ENCODE measurements around the gene ZNF845.

- TF ChIP-seq, protein P1, sequence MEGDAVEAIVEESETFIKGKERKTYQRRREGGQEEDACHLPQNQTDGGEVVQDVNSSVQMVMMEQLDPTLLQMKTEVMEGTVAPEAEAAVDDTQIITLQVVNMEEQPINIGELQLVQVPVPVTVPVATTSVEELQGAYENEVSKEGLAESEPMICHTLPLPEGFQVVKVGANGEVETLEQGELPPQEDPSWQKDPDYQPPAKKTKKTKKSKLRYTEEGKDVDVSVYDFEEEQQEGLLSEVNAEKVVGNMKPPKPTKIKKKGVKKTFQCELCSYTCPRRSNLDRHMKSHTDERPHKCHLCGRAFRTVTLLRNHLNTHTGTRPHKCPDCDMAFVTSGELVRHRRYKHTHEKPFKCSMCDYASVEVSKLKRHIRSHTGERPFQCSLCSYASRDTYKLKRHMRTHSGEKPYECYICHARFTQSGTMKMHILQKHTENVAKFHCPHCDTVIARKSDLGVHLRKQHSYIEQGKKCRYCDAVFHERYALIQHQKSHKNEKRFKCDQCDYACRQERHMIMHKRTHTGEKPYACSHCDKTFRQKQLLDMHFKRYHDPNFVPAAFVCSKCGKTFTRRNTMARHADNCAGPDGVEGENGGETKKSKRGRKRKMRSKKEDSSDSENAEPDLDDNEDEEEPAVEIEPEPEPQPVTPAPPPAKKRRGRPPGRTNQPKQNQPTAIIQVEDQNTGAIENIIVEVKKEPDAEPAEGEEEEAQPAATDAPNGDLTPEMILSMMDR (conservative IDR thresholded peaks at IDR 0.05; ENCODE audit: low read depth in 2 of 2): no peak
- TF ChIP-seq EZH2 (IDR thresholded peaks at IDR 0.05; ENCODE audit: low read depth, unreplicated experiment) (no peak), POLR2AphosphoS5 (IDR thresholded peaks at IDR 0.05; ENCODE audit: low read depth) (no peak), EZH2phosphoT487 (IDR thresholded peaks at IDR 0.05; ENCODE audit: unreplicated experiment) (no peak), REST (IDR thresholded peaks at IDR 0.05; ENCODE audit: unreplicated experiment) (no peak), JUNB (IDR thresholded peaks at IDR 0.05; ENCODE audit: unreplicated experiment) (no peak), CREB1 (CRISPR knock-in tag; IDR thresholded peaks at IDR 0.05; ENCODE audit: low read depth) (no peak), ETS1 (IDR thresholded peaks at IDR 0.05) (no peak), STAT1 (IDR thresholded peaks at IDR 0.05; ENCODE audit: unreplicated experiment) (no peak), ZNF331 (CRISPR knock-in tag; IDR thresholded peaks at IDR 0.05; ENCODE audit: low read depth) (no peak), ZNF114 (CRISPR knock-in tag; IDR thresholded peaks at IDR 0.05) (no peak)
- TF ChIP-seq, protein P2, sequence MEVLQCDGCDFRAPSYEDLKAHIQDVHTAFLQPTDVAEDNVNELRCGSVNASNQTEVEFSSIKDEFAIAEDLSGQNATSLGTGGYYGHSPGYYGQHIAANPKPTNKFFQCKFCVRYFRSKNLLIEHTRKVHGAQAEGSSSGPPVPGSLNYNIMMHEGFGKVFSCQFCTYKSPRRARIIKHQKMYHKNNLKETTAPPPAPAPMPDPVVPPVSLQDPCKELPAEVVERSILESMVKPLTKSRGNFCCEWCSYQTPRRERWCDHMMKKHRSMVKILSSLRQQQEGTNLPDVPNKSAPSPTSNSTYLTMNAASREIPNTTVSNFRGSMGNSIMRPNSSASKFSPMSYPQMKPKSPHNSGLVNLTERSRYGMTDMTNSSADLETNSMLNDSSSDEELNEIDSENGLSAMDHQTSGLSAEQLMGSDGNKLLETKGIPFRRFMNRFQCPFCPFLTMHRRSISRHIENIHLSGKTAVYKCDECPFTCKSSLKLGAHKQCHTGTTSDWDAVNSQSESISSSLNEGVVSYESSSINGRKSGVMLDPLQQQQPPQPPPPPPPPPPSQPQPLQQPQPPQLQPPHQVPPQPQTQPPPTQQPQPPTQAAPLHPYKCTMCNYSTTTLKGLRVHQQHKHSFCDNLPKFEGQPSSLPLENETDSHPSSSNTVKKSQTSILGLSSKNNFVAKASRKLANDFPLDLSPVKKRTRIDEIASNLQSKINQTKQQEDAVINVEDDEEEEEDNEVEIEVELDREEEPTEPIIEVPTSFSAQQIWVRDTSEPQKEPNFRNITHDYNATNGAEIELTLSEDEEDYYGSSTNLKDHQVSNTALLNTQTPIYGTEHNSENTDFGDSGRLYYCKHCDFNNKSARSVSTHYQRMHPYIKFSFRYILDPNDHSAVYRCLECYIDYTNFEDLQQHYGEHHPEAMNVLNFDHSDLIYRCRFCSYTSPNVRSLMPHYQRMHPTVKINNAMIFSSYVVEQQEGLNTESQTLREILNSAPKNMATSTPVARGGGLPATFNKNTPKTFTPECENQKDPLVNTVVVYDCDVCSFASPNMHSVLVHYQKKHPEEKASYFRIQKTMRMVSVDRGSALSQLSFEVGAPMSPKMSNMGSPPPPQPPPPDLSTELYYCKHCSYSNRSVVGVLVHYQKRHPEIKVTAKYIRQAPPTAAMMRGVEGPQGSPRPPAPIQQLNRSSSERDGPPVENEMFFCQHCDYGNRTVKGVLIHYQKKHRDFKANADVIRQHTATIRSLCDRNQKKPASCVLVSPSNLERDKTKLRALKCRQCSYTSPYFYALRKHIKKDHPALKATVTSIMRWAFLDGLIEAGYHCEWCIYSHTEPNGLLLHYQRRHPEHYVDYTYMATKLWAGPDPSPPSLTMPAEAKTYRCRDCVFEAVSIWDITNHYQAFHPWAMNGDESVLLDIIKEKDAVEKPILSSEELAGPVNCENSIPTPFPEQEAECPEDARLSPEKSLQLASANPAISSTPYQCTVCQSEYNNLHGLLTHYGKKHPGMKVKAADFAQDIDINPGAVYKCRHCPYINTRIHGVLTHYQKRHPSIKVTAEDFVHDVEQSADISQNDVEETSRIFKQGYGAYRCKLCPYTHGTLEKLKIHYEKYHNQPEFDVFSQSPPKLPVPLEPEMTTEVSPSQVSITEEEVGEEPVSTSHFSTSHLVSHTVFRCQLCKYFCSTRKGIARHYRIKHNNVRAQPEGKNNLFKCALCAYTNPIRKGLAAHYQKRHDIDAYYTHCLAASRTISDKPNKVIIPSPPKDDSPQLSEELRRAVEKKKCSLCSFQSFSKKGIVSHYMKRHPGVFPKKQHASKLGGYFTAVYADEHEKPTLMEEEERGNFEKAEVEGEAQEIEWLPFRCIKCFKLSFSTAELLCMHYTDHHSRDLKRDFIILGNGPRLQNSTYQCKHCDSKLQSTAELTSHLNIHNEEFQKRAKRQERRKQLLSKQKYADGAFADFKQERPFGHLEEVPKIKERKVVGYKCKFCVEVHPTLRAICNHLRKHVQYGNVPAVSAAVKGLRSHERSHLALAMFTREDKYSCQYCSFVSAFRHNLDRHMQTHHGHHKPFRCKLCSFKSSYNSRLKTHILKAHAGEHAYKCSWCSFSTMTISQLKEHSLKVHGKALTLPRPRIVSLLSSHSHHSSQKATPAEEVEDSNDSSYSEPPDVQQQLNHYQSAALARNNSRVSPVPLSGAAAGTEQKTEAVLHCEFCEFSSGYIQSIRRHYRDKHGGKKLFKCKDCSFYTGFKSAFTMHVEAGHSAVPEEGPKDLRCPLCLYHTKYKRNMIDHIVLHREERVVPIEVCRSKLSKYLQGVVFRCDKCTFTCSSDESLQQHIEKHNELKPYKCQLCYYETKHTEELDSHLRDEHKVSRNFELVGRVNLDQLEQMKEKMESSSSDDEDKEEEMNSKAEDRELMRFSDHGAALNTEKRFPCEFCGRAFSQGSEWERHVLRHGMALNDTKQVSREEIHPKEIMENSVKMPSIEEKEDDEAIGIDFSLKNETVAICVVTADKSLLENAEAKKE (CRISPR knock-in tag; IDR thresholded peaks at IDR 0.05): no peak
These were observed 42.6 kb upstream of the ZNF845 start for GRCh38 chr19:53290758-53291549.

All from GM23338 (cell line).